ENCODE measurements around the gene CNTN4. TPM values are rescaled to one million over a fixed set of nuclear protein-coding genes. Genes with fewer than 3 reads are reported as not detected.
"Not testable (repeated sequence)": the region's sequence is repeated elsewhere in the genome, so short reads cannot be mapped to it uniquely, and the experiment has no call there.

Gene CNTN4
- total and polyA plus RNA-seq, 2 donors (not counting 3 experiments of a cell fraction or from before 2014, with no cell fraction given) = not detected

DNA sequence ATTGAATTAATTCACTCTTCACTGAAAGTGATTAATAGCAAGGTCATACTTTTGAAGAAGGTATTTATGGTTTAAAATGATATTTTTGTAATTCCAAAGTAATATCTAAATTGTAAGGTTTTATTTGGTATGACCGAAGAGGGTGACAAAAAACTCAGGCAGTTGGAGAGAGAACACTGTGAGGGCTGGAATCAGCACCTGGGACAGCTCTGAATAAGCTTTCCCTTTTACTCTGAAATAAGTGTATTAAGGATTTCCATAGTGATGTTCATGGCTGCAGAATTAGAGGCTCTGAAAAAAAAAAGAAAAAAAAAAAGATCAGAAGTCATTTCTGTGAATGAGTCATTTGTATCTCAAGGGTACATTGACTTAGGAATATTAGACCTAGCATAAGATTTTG, 712.1 kb downstream of the CNTN4 start:
- no peak overlapping the region for H3K27ac ChIP-seq (ENCODE audit: insufficient read depth, low read depth, low read length)
- no peaks in the 10 kb centered on the region for H3K4me1 ChIP-seq (ENCODE audit: control insufficient read depth, extremely low read depth, insufficient read depth, low read length)
- intact Hi-C loops (cut with micrococcal nuclease) = no loop called here
- no peaks in the 10 kb centered on the region for H3K36me3 ChIP-seq (ENCODE audit: control insufficient read depth in 2 of 2, extremely low read depth in 1 of 2, insufficient read depth in 2 of 2, low read length in 2 of 2)
- no peak overlapping the region for H2AFZ ChIP-seq (ENCODE audit: low read depth, low read length)
- H3K9ac ChIP-seq (replicated peaks; ENCODE audit: extremely low read depth, insufficient read depth, low read length) = no peak overlapping the region
- dilution Hi-C loops (cut with MboI; ENCODE audit: extremely low pct_ligation_motif_present, low sequenced_read_pairs) = no loop called here
- DNase-seq (ENCODE audit: low read depth, low spot score) (no peak), FAIRE-seq (no peak)
- H3K4me2 ChIP-seq (ENCODE audit: insufficient read depth, low read length) = no peak overlapping the region
- TF ChIP-seq, protein P1, sequence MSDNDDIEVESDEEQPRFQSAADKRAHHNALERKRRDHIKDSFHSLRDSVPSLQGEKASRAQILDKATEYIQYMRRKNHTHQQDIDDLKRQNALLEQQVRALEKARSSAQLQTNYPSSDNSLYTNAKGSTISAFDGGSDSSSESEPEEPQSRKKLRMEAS (IDR thresholded peaks at IDR 0.05; ENCODE audit: insufficient read depth, insufficient read length) = no peak
- TF ChIP-seq POLR2A (IDR thresholded peaks at IDR 0.05; ENCODE audit: low read depth, low read length) = no peak
- no peak for TF ChIP-seq GATA2 (IDR thresholded peaks at IDR 0.05; ENCODE audit: insufficient read depth, insufficient read length, low read depth, low read length)
- no peak for TF ChIP-seq MYC (IDR thresholded peaks at IDR 0.05; ENCODE audit: low read depth, low read length)
- no peak for TF ChIP-seq EZH2 (IDR thresholded peaks at IDR 0.05; ENCODE audit: borderline replicate concordance, low read depth, low read length, severe bottlenecking)
- H3K9me3 ChIP-seq (replicated peaks; ENCODE audit: control insufficient read depth, insufficient read depth, low read length) = peaks cover 2% of the 10 kb centered on the region
- CTCF ChIA-PET = no interaction called here
- no peak overlapping the region for H3K4me3 ChIP-seq (replicated peaks in 1 of 3; ENCODE audit: insufficient read depth in 1 of 3, low read depth in 1 of 3, low read length in 3 of 3)
- H3K27me3 ChIP-seq (ENCODE audit: control insufficient read depth in 2 of 2, insufficient read depth in 2 of 2, low read length in 2 of 2) = no peaks in the 10 kb centered on the region
- no peaks in the 10 kb centered on the region for H3K79me2 ChIP-seq (ENCODE audit: control insufficient read depth, insufficient read depth, low read length)
- no peaks in the 10 kb centered on the region for H3K9me1 ChIP-seq (replicated peaks; ENCODE audit: control insufficient read depth, extremely low read depth, insufficient read depth, low read length)
- BruUV-seq (replicated peaks) = no TSS peak
- POLR2A ChIA-PET = no interaction called here
- no peaks in the 10 kb centered on the region for H4K20me1 ChIP-seq (replicated peaks; ENCODE audit: control insufficient read depth, extremely low read depth, insufficient read depth, low read length)

DNA sequence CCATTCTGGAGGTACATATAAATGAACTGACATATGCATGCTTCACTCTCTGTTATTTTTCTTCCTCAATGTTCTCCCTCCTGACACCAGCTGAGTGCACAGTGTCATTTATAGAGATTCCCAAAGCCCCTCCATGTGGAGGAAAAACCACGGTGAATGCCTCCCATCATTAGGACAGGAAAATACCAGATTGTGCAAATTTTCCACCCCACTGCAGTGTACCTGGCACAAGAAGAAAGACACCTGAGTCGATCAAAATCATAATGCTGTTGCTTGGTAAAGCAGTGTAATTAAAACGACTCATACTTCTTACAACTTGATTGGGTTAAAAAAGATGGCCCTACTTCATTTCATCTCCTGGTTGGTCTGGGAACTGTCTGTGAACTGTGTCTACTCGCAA, 720.9 kb downstream of the CNTN4 start:
- H3K4me2 ChIP-seq (ENCODE audit: insufficient read depth, low read length) = no peak overlapping the region
- no peak overlapping the region for H3K4me3 ChIP-seq (replicated peaks in 1 of 3; ENCODE audit: insufficient read depth in 1 of 3, low read depth in 1 of 3, low read length in 3 of 3)
- H3K27me3 ChIP-seq (ENCODE audit: control insufficient read depth in 2 of 2, insufficient read depth in 2 of 2, low read length in 2 of 2) = no peaks in the 10 kb centered on the region
- no peaks in the 10 kb centered on the region for H3K9me1 ChIP-seq (replicated peaks; ENCODE audit: control insufficient read depth, extremely low read depth, insufficient read depth, low read length)
- H2AFZ ChIP-seq (ENCODE audit: low read depth, low read length) = no peak overlapping the region
- FAIRE-seq (no peak), DNase-seq (ENCODE audit: low read depth, low spot score) (no peak)
- H3K27ac ChIP-seq (ENCODE audit: insufficient read depth, low read depth, low read length) = no peak overlapping the region
- dilution Hi-C loops (cut with MboI; ENCODE audit: extremely low pct_ligation_motif_present, low sequenced_read_pairs) (no loop called here), intact Hi-C loops (cut with micrococcal nuclease) (no loop called here)
- TF ChIP-seq FOS (IDR thresholded peaks at IDR 0.05; ENCODE audit: borderline replicate concordance, insufficient read depth, low read length) = no peak
- TF ChIP-seq, protein P2, sequence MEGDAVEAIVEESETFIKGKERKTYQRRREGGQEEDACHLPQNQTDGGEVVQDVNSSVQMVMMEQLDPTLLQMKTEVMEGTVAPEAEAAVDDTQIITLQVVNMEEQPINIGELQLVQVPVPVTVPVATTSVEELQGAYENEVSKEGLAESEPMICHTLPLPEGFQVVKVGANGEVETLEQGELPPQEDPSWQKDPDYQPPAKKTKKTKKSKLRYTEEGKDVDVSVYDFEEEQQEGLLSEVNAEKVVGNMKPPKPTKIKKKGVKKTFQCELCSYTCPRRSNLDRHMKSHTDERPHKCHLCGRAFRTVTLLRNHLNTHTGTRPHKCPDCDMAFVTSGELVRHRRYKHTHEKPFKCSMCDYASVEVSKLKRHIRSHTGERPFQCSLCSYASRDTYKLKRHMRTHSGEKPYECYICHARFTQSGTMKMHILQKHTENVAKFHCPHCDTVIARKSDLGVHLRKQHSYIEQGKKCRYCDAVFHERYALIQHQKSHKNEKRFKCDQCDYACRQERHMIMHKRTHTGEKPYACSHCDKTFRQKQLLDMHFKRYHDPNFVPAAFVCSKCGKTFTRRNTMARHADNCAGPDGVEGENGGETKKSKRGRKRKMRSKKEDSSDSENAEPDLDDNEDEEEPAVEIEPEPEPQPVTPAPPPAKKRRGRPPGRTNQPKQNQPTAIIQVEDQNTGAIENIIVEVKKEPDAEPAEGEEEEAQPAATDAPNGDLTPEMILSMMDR (IDR thresholded peaks at IDR 0.05; ENCODE audit: extremely low read depth in 1 of 2, insufficient read depth in 1 of 2, low read depth in 1 of 2, low read length in 2 of 2) = no peak
- no peaks in the 10 kb centered on the region for H3K4me1 ChIP-seq (ENCODE audit: control insufficient read depth, extremely low read depth, insufficient read depth, low read length)
- POLR2A ChIA-PET = no interaction called here
- H3K9ac ChIP-seq (replicated peaks; ENCODE audit: extremely low read depth, insufficient read depth, low read length) = no peak overlapping the region
- H3K9me3 ChIP-seq (replicated peaks; ENCODE audit: control insufficient read depth, insufficient read depth, low read length) = peaks cover 2% of the 10 kb centered on the region
- H3K79me2 ChIP-seq (ENCODE audit: control insufficient read depth, insufficient read depth, low read length) = no peaks in the 10 kb centered on the region
- BruUV-seq (replicated peaks) = no TSS peak
- CTCF ChIA-PET = no interaction called here
- no peaks in the 10 kb centered on the region for H3K36me3 ChIP-seq (ENCODE audit: control insufficient read depth in 2 of 2, extremely low read depth in 1 of 2, insufficient read depth in 2 of 2, low read length in 2 of 2)
- no peaks in the 10 kb centered on the region for H4K20me1 ChIP-seq (replicated peaks; ENCODE audit: control insufficient read depth, extremely low read depth, insufficient read depth, low read length)

DNA sequence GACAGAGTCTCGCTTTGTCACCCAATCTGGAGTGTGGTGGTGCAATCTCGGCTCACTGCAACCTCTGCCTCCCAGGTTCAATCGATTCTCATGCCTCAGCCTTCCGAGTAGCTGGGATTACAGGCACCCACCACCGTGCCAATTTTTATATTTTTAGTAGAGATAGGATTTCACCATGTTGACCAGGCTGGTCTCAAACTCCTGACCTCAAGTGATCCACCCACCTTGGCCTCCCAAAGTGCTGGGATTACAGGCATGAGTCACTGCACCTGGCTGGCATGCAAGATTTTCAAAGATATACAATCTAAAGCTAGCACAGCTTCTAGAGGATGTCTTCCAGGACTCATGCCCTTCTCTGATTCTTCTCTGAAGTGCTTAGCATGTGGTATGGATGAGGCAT, 722.3 kb downstream of the CNTN4 start:
- H2AFZ ChIP-seq (ENCODE audit: low read depth, low read length); BruUV-seq (replicated peaks); FAIRE-seq; CTCF ChIA-PET; H4K20me1 ChIP-seq (replicated peaks; ENCODE audit: control insufficient read depth, extremely low read depth, insufficient read depth, low read length); H3K36me3 ChIP-seq (ENCODE audit: control insufficient read depth in 2 of 2, extremely low read depth in 1 of 2, insufficient read depth in 2 of 2, low read length in 2 of 2); DNase-seq (ENCODE audit: low read depth, low spot score); intact Hi-C loops (cut with micrococcal nuclease); H3K4me3 ChIP-seq (replicated peaks in 1 of 3; ENCODE audit: insufficient read depth in 1 of 3, low read depth in 1 of 3, low read length in 3 of 3); H3K27ac ChIP-seq (ENCODE audit: insufficient read depth, low read depth, low read length); H3K4me2 ChIP-seq (ENCODE audit: insufficient read depth, low read length); H3K9me3 ChIP-seq (replicated peaks; ENCODE audit: control insufficient read depth, insufficient read depth, low read length); dilution Hi-C loops (cut with MboI; ENCODE audit: extremely low pct_ligation_motif_present, low sequenced_read_pairs); H3K9ac ChIP-seq (replicated peaks; ENCODE audit: extremely low read depth, insufficient read depth, low read length); H3K4me1 ChIP-seq (ENCODE audit: control insufficient read depth, extremely low read depth, insufficient read depth, low read length); POLR2A ChIA-PET; H3K27me3 ChIP-seq (ENCODE audit: control insufficient read depth in 2 of 2, insufficient read depth in 2 of 2, low read length in 2 of 2); H3K9me1 ChIP-seq (replicated peaks; ENCODE audit: control insufficient read depth, extremely low read depth, insufficient read depth, low read length); H3K79me2 ChIP-seq (ENCODE audit: control insufficient read depth, insufficient read depth, low read length): not testable (repeated sequence)

All from endothelial cell of umbilical vein (primary cell).